Breast epithelium (tissue), 4 donors: ENCODE measurements around the gene LRCOL1. TPM values are rescaled to one million over a fixed set of nuclear protein-coding genes. Genes with fewer than 3 reads are reported as not detected.

Experiments
- DNase-seq, 2 donors: peaks; one replicate each; pipeline ENCODE4 v3.0.0-alpha.2; 2019; ENCODE audit warnings: low spot score in 2 of 2
- H3K27ac ChIP-seq, 2 donors: fragments of 200-600 bp; sonication (generic) in 1 of 2; one replicate each; pipeline ENCODE4 v1.5.1; 2016 to 2019; ENCODE audit warnings: mild to moderate bottlenecking in 1 of 2
- H3K27me3 ChIP-seq, 2 donors: fragments of 200-600 bp; sonication (generic) in 1 of 2; one replicate each; pipeline versions ENCODE4 v1.5.1 to v1.6.0; 2017 to 2019; ENCODE audit warnings: control low read depth in 1 of 2, mild to moderate bottlenecking in 1 of 2
- H3K36me3 ChIP-seq: fragments of 200-600 bp; one replicate; pipeline ENCODE4 v1.5.1; 2019
- H3K4me1 ChIP-seq, 2 donors: fragments of 200-600 bp; sonication (generic); one replicate each; pipeline ENCODE4 v1.5.1; 2016 to 2019; ENCODE audit warnings: control low read depth in 1 of 2
- H3K4me3 ChIP-seq, 3 donors: fragments of 200-600 bp; sonication (generic); 1 replicate in 2 of 3; 2 replicates in 1 of 3; pipeline ENCODE4 v1.5.1; 2016 to 2019; ENCODE audit warnings: mild to moderate bottlenecking in 3 of 3, moderate library complexity in 2 of 3
- H3K9me3 ChIP-seq, 2 donors: fragments of 200-600 bp; sonication (generic) in 1 of 2; one replicate each; pipeline ENCODE4 v1.5.1; 2016 to 2019; ENCODE audit warnings: control low read depth in 1 of 2
- CTCF ChIP-seq, 3 donors: fragments of 450-650 bp; IDR thresholded peaks; one replicate each; pipeline ENCODE4 v1.5.1; 2016 to 2017; ENCODE audit warnings: antibody characterized with exemption in 3 of 3, mild to moderate bottlenecking in 3 of 3, moderate library complexity in 3 of 3
- POLR2A ChIP-seq: fragments of 450-650 bp; IDR thresholded peaks from one replicate; pipeline ENCODE4 v1.6.1; 2016; ENCODE audit warnings: antibody characterized with exemption, mild to moderate bottlenecking, moderate library complexity
- POLR2AphosphoS5 ChIP-seq, 3 donors: sonication (generic); formaldehyde crosslinking; IDR thresholded peaks; one replicate each; pipeline ENCODE4 v1.6.1; 2017; ENCODE audit warnings: antibody characterized with exemption in 3 of 3
- intact Hi-C: fragments of 100-400 bp; cut with DNase I; formaldehyde crosslinking; loops from one replicate; pipeline ENCODE4 v1.15.1; 2023; ENCODE audit warnings: low total_unique reads
- total RNA-seq, 3 donors: library from RNA; depleted of rRNA; stranded (reverse); fragments of >200 nt; gene quantifications; one replicate each; pipeline ENCODE4 v1.1.0, GENCODE V29; 2016

Gene LRCOL1
- total RNA-seq, 3 donors from 2014 or later = 0.59 TPM; not detected in 2

DNA sequence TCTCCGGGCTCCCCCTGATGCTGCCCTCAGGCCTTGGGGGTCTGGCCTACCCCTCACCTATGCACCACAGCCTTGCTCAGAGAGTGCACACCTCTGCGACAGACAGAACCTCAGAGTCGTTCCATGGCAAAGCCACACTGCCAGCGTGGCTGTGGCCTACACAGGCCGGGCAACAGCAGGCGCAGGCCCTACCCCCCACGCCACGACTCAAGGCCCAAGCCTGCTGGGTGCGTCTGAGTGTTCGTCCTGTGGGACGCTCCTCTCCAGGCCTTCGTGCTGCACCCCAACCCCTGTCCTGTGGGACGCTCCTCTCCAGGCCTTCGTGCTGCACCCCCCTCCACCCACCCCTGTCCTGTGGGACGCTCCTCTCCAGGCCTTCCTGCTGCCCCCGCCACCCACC is 54.2 kb downstream of the LRCOL1 start:
- DNase-seq = no peak
- Histone ChIP-seq H3K4me3 (no peak overlapping the region), H3K36me3 (no peaks in the 10 kb centered on the region), H3K4me1 (no peaks in the 10 kb centered on the region), H3K27ac (no peak overlapping the region), H3K27me3 (no peaks in the 10 kb centered on the region), H3K9me3 (no peaks in the 10 kb centered on the region)
- no peak for TF ChIP-seq CTCF (IDR thresholded peaks at IDR 0.05)
- no peak for TF ChIP-seq POLR2A
- no peak for TF ChIP-seq POLR2AphosphoS5 (IDR thresholded peaks at IDR 0.05)
- intact Hi-C loops = no loop called here

- H3K36me3 ChIP-seq = no peaks in the 10 kb centered on the region
- intact Hi-C loops = no loop called here
- no peak overlapping the region for H3K4me3 ChIP-seq
- DNase-seq = no peak
- no peak overlapping the region for H3K27ac ChIP-seq
- H3K4me1 ChIP-seq = no peaks in the 10 kb centered on the region
- TF ChIP-seq POLR2AphosphoS5 (IDR thresholded peaks at IDR 0.05) (no peak), POLR2A (no peak), CTCF (IDR thresholded peaks at IDR 0.05) (no peak)
- no peaks in the 10 kb centered on the region for H3K27me3 ChIP-seq
- no peaks in the 10 kb centered on the region for H3K9me3 ChIP-seq
These were observed 54.7 kb downstream of the LRCOL1 start for GRCh38 chr12:132555686-132556085.

GRCh38 chr12:132554845-132555630 is 55.3 kb downstream of the LRCOL1 start:
- H3K4me3 ChIP-seq = no peak overlapping the region
- DNase-seq = no peak
- intact Hi-C loops = no loop called here
- H3K27me3 ChIP-seq = no peaks in the 10 kb centered on the region
- H3K27ac ChIP-seq = no peak overlapping the region
- H3K9me3 ChIP-seq = no peaks in the 10 kb centered on the region
- TF ChIP-seq CTCF (IDR thresholded peaks at IDR 0.05) = no peak
- H3K4me1 ChIP-seq = no peaks in the 10 kb centered on the region
- H3K36me3 ChIP-seq = no peaks in the 10 kb centered on the region

Other genes with a start within 250 kb of the LRCOL1 start
- gene FBRSL1, start 120.4 kb downstream of the LRCOL1 start, total RNA-seq = 1 to 10 TPM; 3.5 to 9.8 (median 7.2) TPM
- gene P2RX2, start 8.2 kb upstream of the LRCOL1 start, total RNA-seq = under 1 TPM in 2 of 3 donors, not detected in 1; 0.29 to 0.48 TPM
- 10 to 100 TPM; 36.5 to 51.5 (median 43.5) TPM for gene POLE, start 76.8 kb upstream of the LRCOL1 start, total RNA-seq
- gene PXMP2, start 77.0 kb upstream of the LRCOL1 start, total RNA-seq = 10 to 100 TPM; 29.0 to 50.9 (median 31.8) TPM
- gene PGAM5, start 100.3 kb upstream of the LRCOL1 start, total RNA-seq = 10 to 100 TPM; 20.2 to 38.0 (median 22.8) TPM
- gene ANKLE2, start 151.2 kb upstream of the LRCOL1 start, total RNA-seq = 10 to 100 TPM; 64.2 to 75.4 (median 73.5) TPM
- gene GOLGA3, start 218.3 kb upstream of the LRCOL1 start, total RNA-seq = 10 to 100 TPM; 51.7 to 76.7 (median 58.5) TPM